GM12878 (cell line): ENCODE results near the gene UQCRFS1.

Source experiments
- RBBP5 ChIP-seq: fragments of 200-600 bp; sonication (generic); conservative IDR thresholded peaks from 2 replicates; pipeline ENCODE4 v1.6.1; 2016
- TCF7 ChIP-seq: IDR thresholded peaks from 2 replicates; pipeline ENCODE4 v1.6.1; 2014; ENCODE audit warnings: antibody characterized with exemption, borderline replicate concordance

GRCh38 chr19:29173896-29174295, 39.1 kb downstream of the UQCRFS1 start:
- TF ChIP-seq RBBP5 (no peak), TCF7 (no peak)
